Neutrophil (primary cell): ENCODE results near the gene RAC3.

Experiments
- H3K27ac ChIP-seq: fragments of 200-600 bp; sonication (generic); 2 replicates; pipeline ENCODE4 v1.5.1; 2016; ENCODE audit warnings: mild to moderate bottlenecking, moderate library complexity
- H3K27me3 ChIP-seq: fragments of 200-600 bp; sonication (generic); 2 replicates; pipeline ENCODE4 v1.6.0; 2016; ENCODE audit warnings: mild to moderate bottlenecking
- H3K36me3 ChIP-seq: fragments of 200-600 bp; sonication (generic); 2 replicates; pipeline ENCODE4 v1.5.1; 2017
- H3K4me1 ChIP-seq, 2 experiments: fragments of 200-600 bp in 1 of 2; sonication (generic) in 1 of 2; 1 replicate in 1 of 2; 2 replicates in 1 of 2; pipeline versions ENCODE4 v1.5.1 to v1.6.1; 2013 to 2016; ENCODE audit warnings: low read depth in 1 of 2, low read length in 1 of 2, mild to moderate bottlenecking in 1 of 2, moderate library complexity in 1 of 2; ENCODE audit not compliant: control insufficient read depth in 1 of 2, insufficient read depth in 1 of 2
- H3K4me3 ChIP-seq, 2 experiments: fragments of 200-600 bp in 1 of 2; sonication (generic) in 1 of 2; 1 replicate in 1 of 2; 2 replicates in 1 of 2; pipeline ENCODE4 v1.5.1; 2013 to 2016; ENCODE audit warnings: low read depth in 1 of 2, low read length in 1 of 2, mild to moderate bottlenecking in 1 of 2, moderate library complexity in 1 of 2
- H3K9me3 ChIP-seq: fragments of 200-600 bp; sonication (generic); 2 replicates; pipeline ENCODE4 v1.5.1; 2016
- TF ChIP-seq, protein P1 (sequence below): fragments of 200-600 bp; sonication (generic); IDR thresholded peaks from 2 replicates; pipeline ENCODE4 v1.5.1; 2016; ENCODE audit warnings: antibody characterized with exemption

Gene RAC3

DNA sequence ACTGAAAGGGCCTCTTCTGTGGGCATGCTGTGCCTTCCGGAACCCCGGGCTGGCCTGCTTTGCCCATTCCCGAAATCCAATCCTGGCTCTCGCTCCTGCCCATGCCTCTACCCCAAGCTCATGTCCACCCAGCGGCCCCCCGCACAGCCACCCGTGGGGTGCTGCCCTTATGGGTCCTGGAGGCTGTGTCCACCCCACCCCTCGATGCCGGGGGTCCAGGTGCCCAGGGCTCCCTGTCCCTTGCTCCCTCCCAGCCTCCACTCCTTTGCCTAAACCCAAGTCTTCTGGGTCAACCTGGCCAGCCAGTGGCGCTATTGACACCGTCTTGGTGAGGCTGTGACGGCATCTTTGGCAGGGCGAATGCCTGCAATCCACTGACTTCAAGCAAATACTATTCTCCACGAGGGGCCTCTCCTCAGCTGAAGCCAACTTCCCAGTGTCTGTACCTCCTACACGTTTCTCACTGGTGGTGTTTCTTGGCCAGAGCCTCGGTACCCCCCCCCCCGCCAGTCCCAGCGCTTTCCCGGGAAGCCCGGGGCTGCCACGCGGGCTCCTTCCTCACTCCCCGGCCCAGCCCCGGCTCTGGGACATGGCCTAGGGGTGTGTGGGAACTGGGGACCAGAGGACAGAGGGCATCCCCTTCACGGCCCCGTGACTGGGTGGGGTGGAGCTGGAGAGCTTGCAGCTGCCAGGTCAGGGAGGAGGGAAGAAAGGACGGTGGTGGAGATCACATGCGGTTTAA is 46.3 kb downstream of the RAC3 start:
- Histone ChIP-seq H3K4me3 (no peak overlapping the region), H3K27ac (no peak overlapping the region)

DNA sequence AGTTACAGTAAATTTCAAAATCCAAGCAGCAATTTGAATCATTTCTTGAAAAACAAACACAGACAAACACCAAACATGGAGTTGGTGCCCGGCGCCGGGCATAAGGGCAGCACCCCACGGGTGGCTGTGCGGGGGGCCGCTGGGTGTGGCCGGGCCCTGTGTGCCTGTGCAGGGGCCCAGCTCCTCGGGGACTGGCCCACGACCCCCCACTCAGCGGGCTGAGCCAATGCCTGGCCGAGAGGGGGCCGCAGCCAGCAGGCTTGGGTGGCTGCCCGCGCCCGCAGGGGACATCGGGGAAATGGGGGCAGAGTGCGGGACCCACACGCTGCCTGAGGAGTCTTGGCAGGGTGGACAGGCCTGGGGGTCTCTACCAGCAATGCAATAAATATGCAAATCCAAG is 47.0 kb downstream of the RAC3 start:
- no peaks in the 10 kb centered on the region for H3K9me3 ChIP-seq
- no peak overlapping the region for H3K27ac ChIP-seq
- no peaks in the 10 kb centered on the region for H3K4me1 ChIP-seq
- H3K27me3 ChIP-seq = no peaks in the 10 kb centered on the region
- TF ChIP-seq, protein P1, sequence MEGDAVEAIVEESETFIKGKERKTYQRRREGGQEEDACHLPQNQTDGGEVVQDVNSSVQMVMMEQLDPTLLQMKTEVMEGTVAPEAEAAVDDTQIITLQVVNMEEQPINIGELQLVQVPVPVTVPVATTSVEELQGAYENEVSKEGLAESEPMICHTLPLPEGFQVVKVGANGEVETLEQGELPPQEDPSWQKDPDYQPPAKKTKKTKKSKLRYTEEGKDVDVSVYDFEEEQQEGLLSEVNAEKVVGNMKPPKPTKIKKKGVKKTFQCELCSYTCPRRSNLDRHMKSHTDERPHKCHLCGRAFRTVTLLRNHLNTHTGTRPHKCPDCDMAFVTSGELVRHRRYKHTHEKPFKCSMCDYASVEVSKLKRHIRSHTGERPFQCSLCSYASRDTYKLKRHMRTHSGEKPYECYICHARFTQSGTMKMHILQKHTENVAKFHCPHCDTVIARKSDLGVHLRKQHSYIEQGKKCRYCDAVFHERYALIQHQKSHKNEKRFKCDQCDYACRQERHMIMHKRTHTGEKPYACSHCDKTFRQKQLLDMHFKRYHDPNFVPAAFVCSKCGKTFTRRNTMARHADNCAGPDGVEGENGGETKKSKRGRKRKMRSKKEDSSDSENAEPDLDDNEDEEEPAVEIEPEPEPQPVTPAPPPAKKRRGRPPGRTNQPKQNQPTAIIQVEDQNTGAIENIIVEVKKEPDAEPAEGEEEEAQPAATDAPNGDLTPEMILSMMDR = no peak
- peaks cover 19% of the 10 kb centered on the region for H3K36me3 ChIP-seq
- H3K4me3 ChIP-seq = no peak overlapping the region

More for the DNA sequence above, 46.3 kb downstream of the RAC3 start:
- no peaks in the 10 kb centered on the region for H3K9me3 ChIP-seq
- TF ChIP-seq, protein P1 = no peak
- no peaks in the 10 kb centered on the region for H3K27me3 ChIP-seq
- peaks cover 12% of the 10 kb centered on the region for H3K36me3 ChIP-seq
- H3K4me1 ChIP-seq = no peaks in the 10 kb centered on the region

DNA sequence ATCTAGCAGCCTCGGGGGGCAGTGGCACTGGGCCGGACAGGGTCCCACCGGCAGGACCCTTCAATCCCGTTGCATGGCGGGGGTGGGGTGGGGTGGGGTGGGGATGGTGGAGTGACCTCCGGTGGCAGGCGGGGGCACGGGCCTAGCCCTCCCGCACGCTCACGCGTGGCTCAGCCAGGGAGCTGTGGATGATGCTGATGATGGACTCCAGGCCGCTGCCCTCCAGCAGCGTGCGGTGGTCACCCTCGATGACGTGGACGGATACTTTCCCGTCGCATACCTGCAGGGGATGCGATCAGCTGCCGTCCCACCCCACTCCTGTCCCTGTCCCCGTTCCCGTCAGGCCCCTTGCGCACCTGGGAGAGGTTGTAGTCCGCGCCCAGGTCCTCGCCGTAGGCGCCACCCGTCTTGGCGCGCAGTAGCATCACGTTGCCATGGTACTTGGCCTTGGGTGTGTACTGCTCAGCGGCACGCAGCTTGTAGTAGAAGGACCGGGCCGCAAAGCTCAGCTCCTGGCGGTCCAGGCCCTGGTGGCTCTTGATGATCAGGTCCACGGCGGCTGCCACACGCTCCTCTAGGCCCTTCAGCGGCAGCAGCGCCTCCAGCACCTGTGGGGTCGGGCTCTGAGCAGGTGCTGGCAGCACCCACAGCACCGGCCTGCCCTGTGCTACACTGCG is 47.7 kb downstream of the RAC3 start:
- Histone ChIP-seq H3K9me3 (no peaks in the 10 kb centered on the region), H3K27ac (no peak overlapping the region), H3K27me3 (no peaks in the 10 kb centered on the region), H3K36me3 (peaks cover 25% of the 10 kb centered on the region), H3K4me1 (no peaks in the 10 kb centered on the region), H3K4me3 (no peak overlapping the region)
- TF ChIP-seq, protein P1 = no peak

DNA sequence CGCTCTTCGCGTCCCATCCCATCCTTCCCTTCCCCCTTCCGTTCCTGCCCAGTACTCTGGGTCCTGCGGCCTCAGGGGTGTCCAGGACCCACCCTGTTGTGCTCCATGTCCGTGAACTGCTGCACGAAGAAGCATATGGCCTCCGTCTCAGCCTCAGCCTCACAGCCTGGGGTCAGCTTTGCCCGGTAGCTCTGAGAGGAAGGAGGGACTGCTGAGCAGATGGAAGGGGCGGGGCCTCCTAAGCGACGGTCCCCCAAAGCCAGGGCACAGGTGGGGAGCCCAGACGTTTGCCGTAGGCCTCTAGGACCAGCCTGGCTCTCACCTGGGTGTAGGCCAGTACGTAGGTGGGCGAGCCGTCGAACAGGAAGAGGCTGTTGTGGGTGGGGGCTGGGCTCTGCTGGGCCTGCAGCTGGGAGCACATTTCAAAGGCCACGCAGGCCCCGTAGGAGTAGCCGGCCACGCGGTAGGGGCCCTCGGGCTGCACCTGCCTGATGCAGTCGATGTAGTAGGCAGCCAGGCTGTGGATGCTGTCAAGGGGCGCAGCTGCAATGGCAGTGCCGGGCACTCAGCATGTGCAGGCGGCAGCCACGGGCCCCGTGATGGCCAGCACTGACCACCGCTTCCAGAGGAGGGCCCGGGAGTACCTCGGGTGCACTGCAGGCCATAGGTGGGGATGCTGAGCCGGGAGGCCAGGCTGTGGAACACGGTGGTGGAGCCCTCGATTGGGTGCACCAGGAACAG is 48.7 kb downstream of the RAC3 start:
- TF ChIP-seq, protein P1 = no peak
- Histone ChIP-seq H3K9me3 (no peaks in the 10 kb centered on the region), H3K4me1 (no peaks in the 10 kb centered on the region), H3K27ac (no peak overlapping the region), H3K4me3 (no peak overlapping the region), H3K36me3 (peaks cover 28% of the 10 kb centered on the region), H3K27me3 (no peaks in the 10 kb centered on the region)

DNA sequence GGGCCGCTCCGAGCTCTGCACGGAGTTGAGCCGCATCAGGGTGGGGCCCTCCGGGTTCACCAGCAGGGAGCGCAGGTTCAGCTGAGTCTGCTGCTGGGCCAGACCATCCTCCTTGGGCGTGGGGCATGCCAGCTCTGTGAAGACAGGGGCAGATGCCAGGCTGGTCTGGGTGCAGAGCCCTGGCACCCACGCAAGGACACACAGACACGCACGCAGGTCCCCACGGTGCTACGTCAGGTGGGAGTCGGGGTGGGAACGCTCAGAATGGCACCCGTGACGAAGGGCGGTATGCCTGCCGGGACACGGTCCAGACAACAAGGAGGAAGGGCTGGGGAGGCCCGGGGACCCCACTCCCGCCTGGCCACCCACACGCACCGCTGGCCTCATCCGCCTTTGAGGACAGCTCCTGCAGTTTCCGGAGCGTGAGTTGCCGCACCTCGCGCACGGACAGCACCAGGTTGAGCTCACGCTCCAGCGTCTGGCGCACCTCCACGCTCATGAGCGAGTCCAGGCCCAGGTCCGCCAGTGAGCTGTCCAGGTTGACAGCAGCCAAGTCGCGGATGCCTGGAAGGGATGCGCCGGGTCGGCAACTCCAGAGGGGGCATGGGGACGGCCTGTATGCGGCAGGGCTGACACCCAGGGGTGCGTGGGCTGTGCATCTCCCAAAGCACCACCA is 49.4 kb downstream of the RAC3 start:
- Histone ChIP-seq H3K4me1 (no peaks in the 10 kb centered on the region), H3K27ac (no peak overlapping the region), H3K27me3 (no peaks in the 10 kb centered on the region), H3K4me3 (no peak overlapping the region), H3K36me3 (peaks cover 34% of the 10 kb centered on the region), H3K9me3 (no peaks in the 10 kb centered on the region)
- TF ChIP-seq, protein P1 = no peak
